Hematopoietic multipotent progenitor cell treated with erythropoietin and hydrocortisone succinate and interleukin-3 and kit ligand, for 15 days (in vitro differentiated cells): ENCODE data around the gene SYTL2.

Experiments
- DNase-seq: peaks from one replicate; pipeline ENCODE4 v3.0.0-alpha.2; 2015; ENCODE audit warnings: low spot score

The SYTL2 gene

DNA sequence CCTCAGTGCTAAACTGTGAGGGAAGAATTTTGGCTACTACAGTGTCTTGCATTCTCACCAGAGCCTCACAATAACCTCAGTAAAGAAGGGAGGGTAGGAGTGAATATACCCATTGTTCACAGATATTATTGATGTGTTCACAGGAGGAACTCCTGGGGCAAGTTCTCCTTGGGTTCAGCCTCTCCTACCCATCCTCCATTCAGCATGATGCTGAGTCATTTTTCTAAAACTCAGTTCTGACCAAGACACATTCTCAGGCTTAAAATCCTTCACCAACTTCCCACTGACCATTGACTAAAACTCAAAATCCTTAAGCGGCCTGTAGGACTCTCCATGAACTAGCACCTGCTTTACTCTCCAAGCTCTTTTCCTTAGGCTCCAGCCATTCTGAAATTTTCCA is 48.7 kb downstream of the SYTL2 start:
- DNase-seq = no peak

DNA sequence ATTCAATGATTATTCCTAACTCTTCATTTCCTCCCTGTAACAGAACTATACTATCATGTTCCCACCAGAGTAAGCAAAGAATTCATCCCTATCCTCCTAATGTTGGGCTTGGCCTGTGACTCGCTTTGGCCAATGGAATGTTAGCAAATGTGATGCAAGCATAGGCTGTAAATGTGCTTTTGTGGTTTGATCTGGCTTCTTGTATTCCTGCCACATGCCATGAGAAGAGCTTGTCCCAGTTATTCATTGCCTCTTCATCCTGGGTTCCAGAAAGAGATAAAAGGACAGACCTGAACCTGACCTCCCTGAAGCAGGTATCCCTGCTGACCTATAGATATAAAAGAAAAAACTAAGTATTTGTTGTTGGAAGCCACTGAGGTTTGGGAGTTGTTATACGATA is 51.0 kb downstream of the SYTL2 start:
- no peak for DNase-seq

DNA sequence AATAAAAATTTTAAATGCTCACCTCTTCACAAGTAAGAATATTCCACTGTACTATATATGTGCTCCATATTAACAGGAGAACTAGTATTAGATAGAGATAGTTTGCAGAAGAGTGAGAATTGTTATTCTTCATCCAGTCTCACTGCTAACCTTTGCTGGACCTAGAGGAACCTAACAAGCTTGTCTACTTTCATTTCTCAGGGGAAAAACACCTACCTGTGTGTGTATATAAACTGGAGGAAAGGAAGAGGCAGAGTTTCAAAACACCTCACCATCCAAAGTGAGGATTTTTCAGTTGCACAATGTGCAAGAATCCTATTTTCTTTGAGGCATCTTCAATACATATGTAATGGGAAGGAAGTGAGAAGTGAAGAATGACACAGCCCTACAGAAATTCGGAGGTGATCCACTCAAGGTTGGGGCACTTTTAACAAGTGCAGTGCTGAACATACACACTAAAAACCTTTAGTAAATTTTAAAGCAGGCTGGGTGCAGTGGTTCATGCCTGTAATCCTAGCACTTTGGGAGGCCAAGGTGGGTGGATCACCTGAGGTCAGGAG is 52.4 kb downstream of the SYTL2 start:
- no peak for DNase-seq

DNA sequence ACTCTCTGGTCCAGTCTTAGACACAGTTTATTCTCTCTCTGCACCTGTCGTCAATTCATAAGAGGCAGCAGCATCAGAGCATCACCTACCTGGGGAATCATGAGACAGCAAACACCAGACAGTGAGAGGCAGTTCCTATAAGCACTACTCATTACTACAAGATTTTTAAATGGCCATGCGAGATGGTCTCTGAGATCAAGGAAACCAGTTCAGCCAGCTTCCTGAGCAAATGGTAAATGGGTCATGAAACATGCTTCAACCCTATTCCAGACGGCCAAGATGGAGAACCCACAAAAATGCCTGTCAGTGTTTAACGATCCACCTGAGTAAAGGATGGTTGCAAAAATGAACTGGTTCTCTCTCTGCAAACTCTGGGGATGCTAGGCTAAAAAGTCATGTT is 52.9 kb downstream of the SYTL2 start:
- DNase-seq = no peak

DNA sequence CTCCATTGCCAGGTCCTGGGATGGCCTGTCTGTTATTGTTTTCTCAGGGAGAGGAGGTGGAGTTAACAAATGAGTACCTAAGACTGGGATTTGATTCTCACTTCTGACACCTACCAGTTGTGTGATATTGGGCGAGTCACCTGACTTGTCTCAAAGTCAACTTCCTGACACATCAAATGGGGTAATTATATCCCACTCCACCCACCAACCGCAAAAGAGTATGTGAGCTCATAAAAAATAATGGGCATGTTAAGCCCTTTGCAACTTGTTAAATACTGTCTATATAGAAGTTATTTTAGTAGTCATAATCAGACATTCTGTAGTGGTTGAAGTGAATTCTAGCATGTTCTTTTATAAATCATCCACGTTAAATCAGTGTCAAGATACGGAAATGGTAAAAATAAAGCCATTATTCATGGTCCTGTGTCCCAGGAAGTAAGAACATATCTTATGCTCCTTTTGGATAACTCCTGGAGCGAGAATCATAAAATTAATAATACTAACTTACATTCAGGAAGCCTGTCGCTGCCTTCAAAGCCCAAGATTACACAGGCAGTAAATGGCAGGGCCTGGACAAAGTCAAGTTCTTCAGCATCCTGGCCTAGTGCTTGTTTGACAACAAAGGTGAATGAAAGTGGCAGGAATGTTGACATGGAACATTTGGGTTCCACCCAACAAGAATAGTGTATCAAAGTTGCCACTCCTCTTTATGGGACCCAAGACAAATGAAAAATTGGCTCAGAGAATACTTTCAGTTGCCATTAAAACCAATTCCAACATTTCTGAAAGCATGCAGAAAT is 54.3 kb downstream of the SYTL2 start:
- DNase-seq = no peak

DNA sequence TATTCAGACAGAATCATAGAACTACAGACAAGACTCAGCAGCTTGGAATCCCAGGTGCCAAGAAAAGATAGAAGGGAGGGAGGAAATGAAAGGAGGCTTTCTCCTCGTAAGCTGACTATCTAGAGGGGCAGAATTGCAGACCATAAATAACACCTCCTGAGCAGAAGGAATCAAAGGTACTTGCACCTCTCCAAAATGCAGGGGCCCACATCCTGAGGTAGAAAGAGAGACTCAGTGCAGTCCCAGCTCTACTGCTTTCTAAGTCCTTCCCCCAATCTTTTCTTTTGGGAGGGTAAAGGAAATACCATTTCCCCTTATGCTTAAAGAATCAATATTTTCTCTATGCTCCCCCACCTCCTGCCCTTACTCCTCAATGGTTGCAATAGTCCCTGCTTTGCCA is 55.2 kb downstream of the SYTL2 start:
- DNase-seq = no peak

DNA sequence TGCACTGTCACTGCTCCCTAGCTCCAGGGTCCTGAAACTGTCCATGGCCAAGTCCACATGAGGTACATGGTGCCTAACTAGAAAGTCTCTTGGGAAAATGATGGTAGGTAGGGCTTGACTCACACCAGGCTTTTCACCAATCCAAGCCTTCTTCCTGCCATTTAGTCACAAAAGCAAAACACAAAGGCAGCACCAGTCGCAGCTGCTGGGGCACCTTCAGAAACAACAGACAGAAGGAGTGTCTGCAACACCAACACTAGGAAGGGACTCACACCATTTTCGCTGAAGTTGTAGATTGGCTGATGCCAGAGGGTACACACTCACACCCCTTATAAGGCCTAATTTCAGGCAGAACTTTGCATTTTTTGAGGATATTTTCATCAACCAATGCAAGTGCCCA is 55.7 kb downstream of the SYTL2 start:
- no peak for DNase-seq

DNA sequence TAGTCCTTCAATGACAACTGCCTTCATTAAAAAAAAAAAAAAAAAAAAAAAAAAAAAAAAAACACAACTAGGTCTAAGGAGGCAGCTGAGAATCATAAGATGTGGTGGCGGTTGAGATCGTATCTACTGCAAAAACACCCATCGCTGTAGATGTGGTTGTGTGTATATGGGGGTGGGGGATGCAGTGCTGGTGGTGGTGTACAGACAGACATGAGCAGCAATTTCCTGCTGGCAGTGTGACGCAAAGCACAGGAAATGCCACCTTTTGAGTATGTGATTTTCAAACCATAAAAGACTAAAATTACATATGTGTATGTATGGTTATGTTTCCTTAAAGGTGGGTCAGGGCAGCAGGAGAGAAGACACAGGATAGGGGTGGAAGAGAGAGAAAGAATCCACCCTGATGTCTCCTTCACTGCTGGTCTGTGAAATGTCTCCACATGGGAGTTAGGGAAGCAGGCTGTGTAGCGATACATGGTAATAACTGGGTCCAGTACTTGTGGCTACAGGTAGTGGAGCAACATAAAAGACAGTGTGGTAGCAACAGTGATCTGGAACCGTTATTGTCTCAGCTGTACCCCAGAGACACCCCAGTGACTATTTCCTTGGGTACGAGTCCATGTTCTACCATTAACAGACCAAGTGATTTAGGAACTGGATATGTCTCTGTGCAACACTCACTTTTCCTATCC is 57.9 kb downstream of the SYTL2 start:
- no peak for DNase-seq

DNA sequence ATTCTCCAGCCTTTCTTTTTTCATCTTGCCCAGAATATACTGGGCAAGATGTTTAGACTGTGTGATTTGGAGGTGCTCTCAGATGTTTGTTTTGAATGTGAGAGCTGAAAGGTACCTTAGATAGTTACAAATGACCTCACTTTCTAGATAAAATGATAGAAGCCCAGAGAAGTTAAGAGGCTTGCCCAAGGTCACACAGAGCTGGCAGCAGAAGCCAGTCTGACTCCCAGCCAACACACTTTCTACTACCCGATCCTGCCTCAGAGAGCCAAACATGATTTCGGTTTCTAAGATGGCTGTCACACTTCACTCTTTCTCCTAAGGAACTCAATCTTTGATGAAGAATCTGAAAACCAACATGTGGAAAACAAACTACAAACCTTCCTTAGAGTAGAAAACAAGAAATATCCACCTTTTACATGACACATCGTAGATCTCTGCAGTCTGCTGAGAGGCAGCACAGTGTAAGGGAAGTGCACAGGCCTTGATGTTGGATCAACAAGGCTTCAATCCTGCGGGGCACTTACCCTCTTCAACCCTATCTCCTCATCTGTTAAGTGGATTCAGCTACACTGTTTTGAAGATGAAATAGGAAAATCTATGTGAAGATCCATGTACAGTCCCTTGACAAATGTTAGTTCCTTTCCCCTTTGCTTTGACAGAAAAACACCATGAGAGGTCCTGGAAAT is 58.6 kb downstream of the SYTL2 start:
- DNase-seq = no peak

DNA sequence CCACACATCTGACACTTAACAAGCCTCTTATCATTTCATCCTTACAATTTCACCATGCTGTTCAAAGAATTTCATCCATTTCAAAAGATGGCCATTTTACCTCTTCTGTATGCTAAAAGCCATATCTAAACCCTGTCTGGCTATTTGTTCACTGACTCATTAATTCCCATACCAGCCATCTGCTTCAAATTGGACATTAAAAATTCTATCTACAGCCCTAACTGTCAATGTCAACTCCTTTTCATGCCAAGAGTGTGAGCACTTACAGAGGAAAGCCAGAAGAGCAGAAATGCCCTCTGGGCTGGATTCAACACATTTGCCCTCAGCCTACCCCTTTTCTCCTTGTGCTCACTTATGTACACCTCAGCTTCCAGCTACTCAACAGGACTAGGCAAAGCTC is 59.2 kb downstream of the SYTL2 start:
- no peak for DNase-seq

DNA sequence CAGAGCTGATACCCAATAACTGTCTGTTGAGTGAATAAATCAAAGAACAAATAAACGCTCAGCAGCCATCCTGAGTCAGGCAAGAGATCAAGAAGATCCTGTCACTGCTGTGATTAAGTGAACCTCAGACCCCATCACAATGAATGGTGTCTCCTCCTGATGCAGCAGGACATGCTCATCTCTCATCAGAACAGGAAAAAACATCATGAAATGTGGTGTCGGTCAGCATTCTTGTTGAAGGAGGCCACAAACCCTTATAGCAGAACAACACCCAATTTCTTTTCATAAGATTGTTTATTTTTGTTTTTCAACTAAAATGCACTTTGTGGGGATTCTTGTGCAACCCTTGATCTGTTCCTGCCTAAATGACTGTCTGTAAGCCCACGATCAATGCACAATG is 60.3 kb downstream of the SYTL2 start:
- no peak for DNase-seq

DNA sequence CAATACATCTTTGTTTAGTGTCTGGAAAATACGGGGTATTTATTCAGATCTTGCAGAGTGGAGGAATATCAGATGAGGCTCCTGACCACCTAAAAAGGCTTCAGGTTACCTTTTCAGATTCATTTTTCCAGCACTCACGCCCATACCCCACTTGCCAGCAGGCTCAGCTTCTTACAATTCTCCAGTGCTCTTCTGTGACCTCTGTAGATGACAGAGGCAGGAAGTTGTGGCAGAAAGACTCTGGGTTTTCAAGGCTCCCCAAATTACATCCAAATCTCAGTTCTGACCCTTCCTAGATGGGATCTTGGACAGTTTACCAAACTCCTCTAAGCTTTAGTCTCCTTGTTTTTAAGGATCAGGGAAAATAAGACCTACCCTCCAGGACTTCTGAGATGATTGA is 61.1 kb downstream of the SYTL2 start:
- no peak for DNase-seq

DNA sequence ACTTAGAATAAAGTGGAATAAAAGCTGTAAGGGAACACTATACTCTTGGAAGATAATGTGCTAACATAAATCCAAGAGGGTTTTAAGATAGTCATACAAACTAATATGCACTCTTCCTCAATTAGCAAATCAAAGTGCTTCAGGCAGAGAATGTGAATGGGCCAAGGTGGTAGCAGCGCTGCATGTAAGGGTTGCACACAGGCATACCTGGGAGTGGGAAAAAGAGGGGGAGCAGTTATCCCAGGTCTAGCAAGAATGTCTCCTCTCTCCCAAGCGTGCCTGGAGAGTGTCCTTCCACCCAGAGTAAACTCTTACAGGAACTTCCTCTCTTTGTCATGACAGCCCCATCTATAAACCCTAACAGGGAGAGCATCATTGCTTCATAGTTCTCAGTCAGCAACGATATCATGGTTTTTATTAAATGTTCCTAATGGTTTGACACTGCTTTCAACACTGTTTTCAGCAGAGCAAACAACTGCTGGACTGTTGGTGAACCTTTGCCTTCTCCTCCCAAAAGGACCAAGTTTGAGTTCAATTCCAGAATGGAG is 61.6 kb downstream of the SYTL2 start:
- no peak for DNase-seq

DNA sequence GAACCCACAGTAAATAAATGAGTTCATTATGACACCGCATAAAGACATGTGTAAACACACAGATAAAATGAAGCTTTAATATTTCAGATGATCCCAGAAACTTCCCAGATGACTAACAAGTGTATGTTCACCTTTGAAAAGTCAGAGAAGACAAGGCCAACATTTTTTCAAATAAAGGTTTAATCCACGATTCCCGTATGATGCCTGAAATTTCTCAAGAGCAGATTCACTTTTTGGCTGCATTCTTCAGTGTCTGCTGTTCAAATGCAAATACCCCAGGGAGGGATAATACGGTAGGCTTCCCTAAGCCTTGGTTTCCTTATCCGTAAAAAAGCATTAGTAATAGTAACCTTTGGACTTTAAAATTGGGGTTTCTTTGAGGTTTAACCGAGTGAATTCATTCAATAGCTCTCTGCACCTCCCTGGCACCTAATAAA is 62.5 kb downstream of the SYTL2 start:
- no peak for DNase-seq

DNA sequence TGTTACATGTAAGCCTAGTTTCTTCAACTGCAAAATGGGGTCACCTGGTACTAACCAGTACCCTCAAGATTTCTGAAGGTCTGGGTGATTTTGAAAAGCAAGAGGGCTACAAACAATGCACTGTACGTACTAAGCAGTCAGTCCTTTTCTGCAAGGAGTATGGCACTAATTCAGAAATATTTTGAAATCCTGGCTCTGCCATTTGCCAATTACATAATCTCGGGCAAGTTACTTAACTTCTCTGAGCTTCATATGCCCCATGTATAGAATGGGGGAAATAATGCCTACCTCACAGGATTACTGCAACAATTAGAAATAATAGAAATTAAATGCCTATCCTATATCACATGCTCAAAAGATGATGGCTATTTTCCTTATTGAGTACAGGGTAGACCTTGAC is 64.3 kb downstream of the SYTL2 start:
- no peak for DNase-seq

DNA sequence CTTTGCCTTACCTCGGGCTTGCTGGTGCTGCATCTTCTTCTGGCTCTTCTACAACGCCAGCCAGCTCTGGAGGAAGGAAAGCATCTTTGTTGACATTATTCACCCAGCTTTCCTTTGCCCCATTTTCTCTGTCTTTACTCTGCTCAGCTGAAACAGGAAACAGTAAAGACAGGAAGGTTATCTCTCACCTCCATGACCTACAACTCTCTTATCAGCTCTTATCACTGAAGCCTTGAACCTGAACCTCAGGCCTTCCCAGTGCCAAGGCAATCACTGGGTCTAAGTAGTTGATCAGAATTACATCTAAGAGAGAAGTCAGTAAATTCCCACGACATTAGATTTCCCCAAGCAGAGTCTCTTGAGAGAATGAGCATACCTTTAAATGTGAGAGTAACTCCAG is 65.3 kb downstream of the SYTL2 start:
- DNase-seq = no peak

DNA sequence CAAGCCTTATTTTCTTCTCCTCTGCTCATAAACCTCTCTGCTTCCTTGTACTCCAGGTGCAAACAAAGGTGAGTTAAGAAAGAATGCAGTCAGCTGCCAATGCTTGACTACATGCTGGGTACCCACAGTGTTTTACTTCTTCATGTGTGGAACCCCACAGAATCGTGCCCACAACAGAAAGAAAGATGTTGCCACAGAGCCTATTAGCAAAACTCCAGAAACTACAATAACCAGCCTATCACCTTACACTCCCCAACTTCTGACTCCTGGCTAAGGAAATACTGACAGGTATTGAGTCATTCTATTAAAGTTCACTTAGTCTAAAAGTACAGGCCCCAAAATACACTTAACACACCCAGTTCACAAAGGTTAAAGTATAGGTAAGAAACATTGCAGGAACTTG is 68.1 kb downstream of the SYTL2 start:
- no peak for DNase-seq

DNA sequence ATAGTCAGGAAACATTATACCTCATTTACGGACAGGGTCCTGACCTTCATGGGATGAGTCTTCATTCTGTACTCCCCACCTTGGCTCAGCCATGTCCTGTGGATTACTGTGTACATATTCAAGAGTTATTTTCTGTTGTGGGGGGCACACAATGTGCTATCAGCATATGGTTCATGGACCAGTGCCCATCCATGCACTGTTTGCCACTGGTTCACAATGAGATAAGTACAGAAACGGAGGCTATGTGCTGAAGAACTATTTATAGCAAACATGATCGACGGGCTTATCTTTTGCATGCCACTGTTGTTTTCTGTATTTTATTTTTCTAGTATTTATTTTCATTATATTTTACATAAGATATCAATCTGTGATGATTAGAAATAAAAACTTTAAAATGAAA is 68.6 kb downstream of the SYTL2 start:
- no peak for DNase-seq

DNA sequence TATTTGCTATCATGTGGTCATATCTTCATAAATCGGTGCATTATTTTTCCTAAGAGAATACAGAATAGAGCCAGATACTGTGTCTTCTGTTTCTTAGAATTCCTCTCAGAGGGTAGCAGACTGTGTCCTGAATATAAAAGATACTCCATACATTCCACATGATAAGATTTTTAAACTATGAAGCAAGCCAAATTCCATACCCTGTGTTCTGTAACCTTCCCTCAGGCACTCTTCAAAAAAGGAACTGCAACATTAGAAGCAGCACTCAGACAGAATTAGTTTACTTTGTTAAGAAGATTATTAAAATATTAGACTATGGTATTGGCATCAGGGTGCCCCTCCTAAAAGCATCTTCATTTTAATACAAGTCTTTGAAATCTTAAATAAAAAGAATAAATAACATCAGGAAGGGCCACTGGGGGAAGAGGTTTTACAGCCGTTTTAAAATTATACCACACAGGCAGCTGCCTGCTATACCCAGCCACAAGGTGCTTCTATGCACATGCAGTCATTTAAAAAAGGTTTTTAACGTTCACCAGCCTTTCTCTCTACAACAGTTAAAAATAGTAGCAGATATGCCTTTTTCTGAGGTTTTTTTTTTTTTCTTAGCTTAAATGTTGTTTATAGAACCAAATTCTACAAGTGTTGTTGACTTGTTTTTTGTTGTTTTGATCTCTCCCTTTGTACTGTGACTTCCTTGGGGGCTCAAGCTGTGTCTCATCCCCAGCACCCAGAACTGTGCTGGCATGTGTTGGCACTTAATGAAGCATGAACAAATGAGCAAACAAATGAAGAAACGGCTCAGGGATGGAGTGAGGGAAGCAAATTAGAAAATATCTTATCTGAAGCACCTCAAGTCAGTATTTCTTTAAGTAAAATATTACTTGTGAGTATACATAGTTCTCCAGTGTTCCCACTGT is 70.2 kb downstream of the SYTL2 start:
- no peak for DNase-seq

DNA sequence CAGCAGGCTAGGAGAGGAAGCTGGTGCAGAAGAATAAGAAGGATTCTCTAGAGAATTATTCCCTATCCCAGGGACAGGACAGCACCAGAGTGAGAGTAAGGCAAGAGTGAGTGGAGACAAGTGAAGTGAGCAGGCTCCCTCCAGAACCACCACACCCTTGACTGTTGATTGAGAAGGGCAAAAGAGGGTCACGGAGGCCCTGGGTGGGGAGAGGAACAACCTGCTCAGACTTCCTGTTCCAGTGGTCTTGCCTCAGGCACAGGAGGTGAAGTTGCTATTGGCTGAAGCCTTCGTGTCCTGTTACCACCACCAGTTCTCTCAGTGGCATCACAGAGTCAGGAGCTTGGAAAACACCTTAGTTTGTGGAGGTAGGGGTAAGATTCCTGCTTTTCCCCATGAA is 73.2 kb downstream of the SYTL2 start:
- DNase-seq = no peak

DNA sequence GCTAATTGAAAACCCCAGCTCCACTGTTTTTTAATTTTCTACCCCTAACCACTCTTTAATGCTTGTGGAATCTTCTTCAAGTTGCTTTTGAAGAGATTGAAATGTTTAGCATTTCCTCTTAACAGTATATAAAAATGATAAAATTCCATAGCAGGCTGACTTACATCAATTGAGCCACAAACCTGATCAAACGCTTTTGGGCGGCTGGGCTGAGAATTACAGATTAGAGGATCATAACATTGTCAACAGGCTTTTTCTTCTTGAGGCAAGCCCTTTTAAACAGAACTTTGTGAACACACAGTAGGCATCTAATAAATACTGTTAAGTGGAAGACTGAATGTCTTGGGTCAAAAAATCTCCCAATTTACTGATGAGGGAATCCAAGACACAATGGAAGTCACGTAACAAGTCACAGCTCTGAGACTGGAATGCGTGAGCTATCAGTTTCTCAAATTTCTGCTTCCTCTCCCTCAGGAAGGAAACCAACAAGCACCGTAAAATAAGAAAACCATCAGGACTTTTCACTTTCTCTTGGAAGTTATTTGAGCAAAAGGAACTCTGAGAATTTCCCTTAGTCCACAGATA is 75.0 kb downstream of the SYTL2 start:
- no peak for DNase-seq
